ENCODE results near the gene INKA1. TPM values are rescaled to one million over a fixed set of nuclear protein-coding genes. Genes with fewer than 3 reads are reported as not detected.
A peak's percentile ranks its signal among the peaks of the same experiment; 100 is the strongest.

Gene INKA1
- total RNA-seq, 1 donor, result 4.7 TPM

- TF ChIP-seq CTCF (IDR thresholded peaks at IDR 0.05; ENCODE audit: insufficient read depth, low read depth, low read length), result no peak
- no peak for DNase-seq (ENCODE audit: low read depth)
- H3K4me3 ChIP-seq (ENCODE audit: low read depth, low read length), result no peak overlapping the region
These were observed 37.3 kb downstream of the INKA1 start for GRCh38 chr3:49840388-49840787.

- DNase-seq (ENCODE audit: low read depth), result peak; percentile 20
- H3K4me3 ChIP-seq (ENCODE audit: low read depth, low read length), result no peak overlapping the region
- peak; percentile 44 for TF ChIP-seq CTCF (IDR thresholded peaks at IDR 0.05; ENCODE audit: insufficient read depth, low read depth, low read length)
These were observed 38.1 kb downstream of the INKA1 start for GRCh38 chr3:49841126-49841696.

- no peak for DNase-seq (ENCODE audit: low read depth)
- TF ChIP-seq CTCF (IDR thresholded peaks at IDR 0.05; ENCODE audit: insufficient read depth, low read depth, low read length), result no peak
- no peak overlapping the region for H3K4me3 ChIP-seq (ENCODE audit: low read depth, low read length)
These were observed 38.7 kb downstream of the INKA1 start for GRCh38 chr3:49841806-49842205.

GRCh38 chr3:49842843-49843517 lies 39.9 kb downstream of the INKA1 start:
- DNase-seq (ENCODE audit: low read depth), result no peak
- H3K4me3 ChIP-seq (ENCODE audit: low read depth, low read length), result no peak overlapping the region
- TF ChIP-seq CTCF (IDR thresholded peaks at IDR 0.05; ENCODE audit: insufficient read depth, low read depth, low read length), result no peak

GRCh38 chr3:49844464-49845183 lies 41.6 kb downstream of the INKA1 start:
- DNase-seq (ENCODE audit: low read depth), result no peak
- no peak overlapping the region for H3K4me3 ChIP-seq (ENCODE audit: low read depth, low read length)
- no peak for TF ChIP-seq CTCF (IDR thresholded peaks at IDR 0.05; ENCODE audit: insufficient read depth, low read depth, low read length)

GRCh38 chr3:49845694-49846093 lies 42.6 kb downstream of the INKA1 start:
- no peak overlapping the region for H3K4me3 ChIP-seq (ENCODE audit: low read depth, low read length)

More at GRCh38 chr3:49845694-49846093, 42.6 kb downstream of the INKA1 start:
- DNase-seq (ENCODE audit: low read depth), result no peak
- TF ChIP-seq CTCF (IDR thresholded peaks at IDR 0.05; ENCODE audit: insufficient read depth, low read depth, low read length), result no peak

Small RNA genes lying within 50 kb of the gene (small RNA-seq; reads per million reads assigned to genes)
- not detected for gene COX6CP14

Other genes with a start within 250 kb of the INKA1 start
- gene BSN, start 248.8 kb upstream of the INKA1 start, total RNA-seq, result under 0.01 TPM in 2 replicates
- gene APEH, start 128.9 kb upstream of the INKA1 start, total RNA-seq, result 104 and 109 TPM in 2 replicates
- gene MST1, start 113.8 kb upstream of the INKA1 start, total RNA-seq, result 1.7 and 5.2 TPM in 2 replicates
- gene RNF123, start 113.7 kb upstream of the INKA1 start, total RNA-seq, result 25.8 and 31.5 TPM in 2 replicates
- gene AMIGO3, start 83.6 kb upstream of the INKA1 start, total RNA-seq, result 0.43 and 1.6 TPM in 2 replicates
- 30.2 and 31.6 TPM in 2 replicates for gene GMPPB, start 79.3 kb upstream of the INKA1 start, total RNA-seq
- gene IP6K1, start 16.7 kb upstream of the INKA1 start, total RNA-seq, result 45.1 and 47.9 TPM in 2 replicates
- not detected in 2 replicates for gene CDHR4, start 3.4 kb upstream of the INKA1 start, total RNA-seq
- 44.0 and 48.0 TPM in 2 replicates for gene UBA7, start 10.7 kb downstream of the INKA1 start, total RNA-seq
- 3.0 and 3.5 TPM in 2 replicates for gene TRAIP, start 53.3 kb downstream of the INKA1 start, total RNA-seq
- not detected in 2 replicates for gene CAMKV, start 66.6 kb downstream of the INKA1 start, total RNA-seq
- gene MST1R, start 100.6 kb downstream of the INKA1 start, total RNA-seq, result under 0.01 and 0.32 TPM in 2 replicates
- 9.7 and 12.1 TPM in 2 replicates for gene MON1A, start 126.5 kb downstream of the INKA1 start, total RNA-seq
- gene RBM6, start 136.9 kb downstream of the INKA1 start, total RNA-seq, result 52.2 and 61.7 TPM in 2 replicates